Measurements from ENCODE around the gene TMEM106A. TPM values are rescaled to one million over a fixed set of nuclear protein-coding genes. Genes with fewer than 3 reads are reported as not detected.

The TMEM106A gene
- total and polyA plus RNA-seq, 2 of the 13 experiments (the other 11 are each of a cell fraction or from before 2014, with no cell fraction given): 16.9 to 35.9 TPM

- TF ChIP-seq ZGPAT (CRISPR knock-in tag; IDR thresholded peaks at IDR 0.05): peak; percentile 15; the same call in 1 of the 2 replicates
- peak; percentile 76 for TF ChIP-seq HNRNPLL (IDR thresholded peaks at IDR 0.05; ENCODE audit: low read depth, low read length, poor library complexity, severe bottlenecking)
- peak; percentile 25; the same call in 1 of the 2 replicates for TF ChIP-seq CREM (IDR thresholded peaks at IDR 0.05)
- TF ChIP-seq CREM (CRISPR knock-in tag; IDR thresholded peaks at IDR 0.05): no peak
- TF ChIP-seq RBM22 (optimal IDR thresholded peaks at IDR 0.05; ENCODE audit: low read length): peak; percentile 85
- TF ChIP-seq ZNF232 (CRISPR knock-in tag; IDR thresholded peaks at IDR 0.05; ENCODE audit: borderline replicate concordance): peak; percentile 92; the same call in 1 of the 2 replicates
- 0 out of 2 replicates have a peak, but pooled peaks have one; percentile 15 for TF ChIP-seq ZBTB14 (CRISPR knock-in tag; IDR thresholded peaks at IDR 0.05)
- 0 out of 2 replicates have a peak, but pooled peaks have one; percentile 41 for TF ChIP-seq PHF21A (CRISPR knock-in tag; IDR thresholded peaks at IDR 0.05)
- peak; percentile 82; the same call in 1 of the 2 replicates for TF ChIP-seq YEATS4 (CRISPR knock-in tag; IDR thresholded peaks at IDR 0.05; ENCODE audit: borderline replicate concordance)
- TF ChIP-seq TAF1 (CRISPR knock-in tag; IDR thresholded peaks at IDR 0.05): peak; percentile 87
- TF ChIP-seq ZNF574 (CRISPR knock-in tag; IDR thresholded peaks at IDR 0.05): peak; percentile 84
- TF ChIP-seq NCOA5 (CRISPR knock-in tag; IDR thresholded peaks at IDR 0.05): no peak
- no peak for TF ChIP-seq U2AF1 (optimal IDR thresholded peaks at IDR 0.05; ENCODE audit: low read depth, low read length)
- peak; percentile 59 for TF ChIP-seq MXD1 (CRISPR knock-in tag; IDR thresholded peaks at IDR 0.05)
- no peak; the same call in 1 of the 2 replicates for TF ChIP-seq ZNF691 (CRISPR knock-in tag; IDR thresholded peaks at IDR 0.05; ENCODE audit: borderline replicate concordance, low read depth)
- TF ChIP-seq ZBTB26 (CRISPR knock-in tag; IDR thresholded peaks at IDR 0.05; ENCODE audit: borderline replicate concordance): peak; percentile 54
- 0 out of 2 replicates have a peak, but pooled peaks have one; percentile 71 for TF ChIP-seq CREB3 (CRISPR knock-in tag; IDR thresholded peaks at IDR 0.05)
- TF ChIP-seq ERF (CRISPR knock-in tag; IDR thresholded peaks at IDR 0.05): peak; percentile 77
Measured at GRCh38 chr17:43211480-43212402, at the start of gene TMEM106A (continued).

All from HepG2 (cell line).